Muscle of leg (tissue), 11 donors: ENCODE results near the gene RFX3. TPM values are rescaled to one million over a fixed set of nuclear protein-coding genes. Genes with fewer than 3 reads are reported as not detected.
"Not testable (repeated sequence)": the region's sequence is repeated elsewhere in the genome, so short reads cannot be mapped to it uniquely, and the experiment has no call there.

Experiments used
- DNase-seq: peaks from one replicate; pipeline ENCODE4 v3.0.0; 2013
- H3K27ac ChIP-seq: one replicate; pipeline ENCODE4 v1.5.1; 2013; ENCODE audit warnings: mild to moderate bottlenecking, low read length, control low read depth
- H3K27me3 ChIP-seq: one replicate; pipeline ENCODE4 v1.6.1; 2013; ENCODE audit warnings: low read length; ENCODE audit not compliant: control insufficient read depth, insufficient read depth
- H3K36me3 ChIP-seq: one replicate; pipeline ENCODE4 v1.6.1; 2013; ENCODE audit warnings: low read length; ENCODE audit not compliant: control insufficient read depth, insufficient read depth
- H3K4me1 ChIP-seq: one replicate; pipeline ENCODE4 v1.6.1; 2013; ENCODE audit warnings: low read length; ENCODE audit not compliant: control insufficient read depth, insufficient read depth
- H3K4me3 ChIP-seq: one replicate; pipeline ENCODE4 v1.5.1; 2013; ENCODE audit warnings: low read length, control low read depth
- H3K9me3 ChIP-seq: replicated peaks from 2 replicates; pipeline ENCODE4 v1.6.1; 2013; ENCODE audit warnings: low read depth, low read length; ENCODE audit not compliant: control insufficient read depth
- WGBS: methylation state at CpG from one replicate; pipeline ENCODE4 v1.1.5; 2013; ENCODE audit warnings: missing lambda C conversion rate; ENCODE audit not compliant: insufficient coverage; 5-methylcytosine and 5-hydroxymethylcytosine counted together
- polyA plus RNA-seq, 8 donors: library from polyadenylated mRNA; unstranded; fragments of 120-200 nt; gene quantifications; one replicate each; pipeline versions ENCODE4 v1.2.1 to v1.2.3, GENCODE V29; 2013; ENCODE audit warnings: inconsistent platforms in 1 of 8, low replicate concordance in 1 of 8; ENCODE audit not compliant: insufficient read length in 8 of 8, insufficient read depth in 1 of 8
- total RNA-seq: library from RNA; stranded (reverse); fragments of 120-200 nt; gene quantifications from one replicate; pipeline ENCODE4 v1.2.4, GENCODE V29; 2013

The RFX3 gene
- total and polyA plus RNA-seq, 9 donors, result 4.0 to 8.3 (median 5.1) TPM

- H3K27ac ChIP-seq, result no peak overlapping the region
- WGBS, result 90% methylated on average over 3 of the region's 3 CpGs
- H3K36me3 ChIP-seq, result no peaks in the 10 kb centered on the region
- DNase-seq, result no peak
- H3K4me3 ChIP-seq, result no peak overlapping the region
- no peaks in the 10 kb centered on the region for H3K9me3 ChIP-seq
- H3K4me1 ChIP-seq, result peaks cover 2% of the 10 kb centered on the region
- H3K27me3 ChIP-seq, result no peaks in the 10 kb centered on the region
These were observed 188.8 kb downstream of the RFX3 start for GRCh38 chr9:3336951-3337350.

GRCh38 chr9:3332802-3333201 lies 193.0 kb downstream of the RFX3 start:
- H3K9me3 ChIP-seq, result no peaks in the 10 kb centered on the region
- H3K4me3 ChIP-seq, result no peak overlapping the region
- 63% methylated on average over 1 of the region's 2 CpGs for whole genome bisulfite sequencing
- H3K27me3 ChIP-seq, result no peaks in the 10 kb centered on the region
- H3K27ac ChIP-seq, result no peak overlapping the region
- H3K36me3 ChIP-seq, result no peaks in the 10 kb centered on the region
- peaks cover 2% of the 10 kb centered on the region for H3K4me1 ChIP-seq
- peak; percentile 7 for DNase-seq

DNA sequence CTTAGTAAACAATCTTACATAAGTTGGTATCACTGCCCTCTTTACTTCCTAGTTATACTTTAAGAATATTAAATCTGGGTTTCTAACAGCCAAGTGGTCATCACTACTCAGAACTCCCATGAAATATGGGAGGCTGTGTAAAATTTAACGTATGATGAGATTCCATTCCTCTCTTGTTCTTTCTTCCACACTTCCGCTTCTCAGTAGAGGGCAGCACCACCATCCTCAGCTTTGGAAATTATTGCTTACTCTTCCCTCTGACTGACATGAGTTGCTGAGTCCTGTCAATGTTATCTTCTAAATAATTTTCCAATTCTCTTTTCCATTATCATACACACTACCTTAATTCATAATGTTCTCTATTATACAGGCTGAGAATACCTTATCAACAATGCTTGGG lies 194.0 kb downstream of the RFX3 start:
- no peaks in the 10 kb centered on the region for H3K27me3 ChIP-seq
- no peak overlapping the region for H3K4me3 ChIP-seq
- no peaks in the 10 kb centered on the region for H3K4me1 ChIP-seq
- no peaks in the 10 kb centered on the region for H3K9me3 ChIP-seq
- DNase-seq, result no peak
- no peak overlapping the region for H3K27ac ChIP-seq
- WGBS, result 100% methylated on average over 1 of the region's 2 CpGs
- H3K36me3 ChIP-seq, result no peaks in the 10 kb centered on the region

- Histone ChIP-seq H3K36me3 (no peaks in the 10 kb centered on the region), H3K9me3 (no peaks in the 10 kb centered on the region), H3K4me3 (no peak overlapping the region), H3K27me3 (no peaks in the 10 kb centered on the region), H3K4me1 (no peaks in the 10 kb centered on the region), H3K27ac (no peak overlapping the region)
- DNase-seq, result no peak
These were observed 194.9 kb downstream of the RFX3 start for GRCh38 chr9:3330792-3331420.

GRCh38 chr9:3329361-3329760 lies 196.4 kb downstream of the RFX3 start:
- DNase-seq, result no peak
- H3K36me3 ChIP-seq, result no peaks in the 10 kb centered on the region
- WGBS, result no CpG with 5 or more reads among the region's 2 CpGs

DNA sequence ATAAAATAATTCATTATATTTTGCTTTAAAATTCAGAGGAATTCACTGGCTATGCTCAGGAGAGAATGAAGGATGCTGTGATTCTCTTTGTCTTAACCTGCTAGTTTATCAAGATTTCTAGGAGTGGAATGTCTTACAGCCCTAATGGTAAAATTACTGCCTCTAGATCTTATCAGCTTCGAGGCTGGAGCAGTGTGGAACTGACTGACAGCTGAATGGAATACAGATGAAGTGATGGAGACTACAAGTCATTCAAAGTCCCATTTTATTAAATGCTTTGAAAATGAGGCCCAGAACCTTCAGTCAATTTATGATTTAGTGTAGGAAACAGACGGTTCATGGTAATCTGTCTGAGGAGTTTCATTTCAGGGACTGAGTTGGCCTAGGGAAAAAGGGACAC lies 202.1 kb downstream of the RFX3 start:
- Histone ChIP-seq H3K4me3 (no peak overlapping the region), H3K27me3 (no peaks in the 10 kb centered on the region), H3K4me1 (no peaks in the 10 kb centered on the region), H3K9me3 (no peaks in the 10 kb centered on the region), H3K27ac (no peak overlapping the region), H3K36me3 (no peaks in the 10 kb centered on the region)
- WGBS, result 0% methylated on average over 1 of the region's 2 CpGs
- DNase-seq, result no peak

More at GRCh38 chr9:3329361-3329760, 196.4 kb downstream of the RFX3 start:
- Histone ChIP-seq H3K4me1 (no peaks in the 10 kb centered on the region), H3K4me3 (no peak overlapping the region), H3K27ac (no peak overlapping the region), H3K27me3 (no peaks in the 10 kb centered on the region), H3K9me3 (no peaks in the 10 kb centered on the region)

- H3K36me3 ChIP-seq, result no peaks in the 10 kb centered on the region
- H3K9me3 ChIP-seq, result no peaks in the 10 kb centered on the region
- WGBS, result no CpG with 5 or more reads among the region's 4 CpGs
- H3K4me1 ChIP-seq, result no peaks in the 10 kb centered on the region
- H3K4me3 ChIP-seq, result no peak overlapping the region
- no peaks in the 10 kb centered on the region for H3K27me3 ChIP-seq
- H3K27ac ChIP-seq, result no peak overlapping the region
- no peak for DNase-seq
These were observed 204.6 kb downstream of the RFX3 start for GRCh38 chr9:3321186-3321585.

DNA sequence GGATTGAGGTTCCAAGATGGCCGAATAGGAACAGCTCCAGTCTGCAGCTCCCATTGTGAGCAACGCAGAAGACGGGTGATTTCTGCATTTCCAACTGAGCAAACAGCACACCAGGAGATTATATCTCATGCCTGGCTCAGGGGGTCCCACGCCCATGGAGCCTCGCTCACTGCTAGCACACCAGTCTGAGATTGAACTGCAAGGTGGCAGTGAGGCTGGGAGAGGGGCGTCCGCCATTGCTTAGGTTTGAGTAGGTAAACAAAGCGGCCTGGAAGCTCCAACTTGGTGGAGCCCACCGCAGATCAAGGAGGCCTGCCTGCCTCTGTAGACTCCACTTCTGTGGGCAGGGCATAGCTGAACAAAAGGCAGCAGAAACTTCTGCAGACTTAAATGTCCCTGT lies 213.2 kb downstream of the RFX3 start:
- not testable (repeated sequence) for H3K36me3 ChIP-seq, H3K27me3 ChIP-seq, DNase-seq, H3K9me3 ChIP-seq, H3K27ac ChIP-seq, H3K4me3 ChIP-seq, H3K4me1 ChIP-seq
- 97% methylated on average over 9 of the region's 9 CpGs for WGBS

GRCh38 chr9:3308609-3309008 lies 217.2 kb downstream of the RFX3 start:
- no peaks in the 10 kb centered on the region for H3K27me3 ChIP-seq
- H3K9me3 ChIP-seq, result no peaks in the 10 kb centered on the region
- no CpG with 5 or more reads among the region's 2 CpGs for WGBS
- H3K27ac ChIP-seq, result no peak overlapping the region
- no peak overlapping the region for H3K4me3 ChIP-seq
- no peaks in the 10 kb centered on the region for H3K4me1 ChIP-seq
- DNase-seq, result no peak
- H3K36me3 ChIP-seq, result no peaks in the 10 kb centered on the region

- not testable (repeated sequence) for H3K27ac ChIP-seq, H3K4me1 ChIP-seq, H3K27me3 ChIP-seq, H3K9me3 ChIP-seq, H3K36me3 ChIP-seq, DNase-seq, H3K4me3 ChIP-seq
- 100% methylated on average over 1 of the region's 1 CpG for WGBS
These were observed 221.4 kb downstream of the RFX3 start for GRCh38 chr9:3304388-3304787.

DNA sequence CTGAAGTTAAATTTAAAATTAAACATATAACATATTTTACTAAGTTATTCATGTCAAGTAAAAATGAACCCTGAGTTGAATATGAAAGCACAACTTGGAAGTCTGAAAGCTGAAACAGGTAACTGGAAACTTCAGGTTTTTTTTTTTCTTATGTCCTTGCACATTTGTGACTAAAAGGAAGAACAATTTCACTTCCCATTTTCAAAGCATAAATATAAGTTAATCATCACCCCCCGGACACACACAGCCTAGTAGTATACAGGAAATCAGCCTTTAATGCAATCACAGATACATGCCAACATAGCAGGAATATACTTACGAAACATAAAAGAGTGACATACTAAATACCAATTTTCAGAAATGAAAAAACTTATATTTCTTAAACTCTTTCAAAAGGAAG lies 225.9 kb downstream of the RFX3 start:
- Histone ChIP-seq H3K27ac (no peak overlapping the region), H3K4me1 (no peaks in the 10 kb centered on the region), H3K4me3 (no peak overlapping the region), H3K27me3 (no peaks in the 10 kb centered on the region), H3K9me3 (no peaks in the 10 kb centered on the region), H3K36me3 (no peaks in the 10 kb centered on the region)
- no CpG with 5 or more reads among the region's 2 CpGs for WGBS
- peak; percentile 10 for DNase-seq
